H9 (cell line): ENCODE results near the gene GAL3ST1. TPM values are rescaled to one million over a fixed set of nuclear protein-coding genes. Genes with fewer than 3 reads are reported as not detected.

Experiments
- DNase-seq: peaks from one replicate; pipeline ENCODE4 v3.0.0-alpha.2; 2017
- H2AFZ ChIP-seq: one replicate; pipeline ENCODE4 v1.6.1; 2013; ENCODE audit warnings: mild to moderate bottlenecking, low read length, control low read depth, moderate library complexity
- H2AK5ac ChIP-seq: 2 replicates; pipeline ENCODE4 v1.6.1; 2013; ENCODE audit warnings: low read length, control low read depth, mixed read lengths; ENCODE audit not compliant: insufficient read length
- H2BK120ac ChIP-seq: one replicate; pipeline ENCODE4 v1.6.1; 2013; ENCODE audit warnings: low read depth, mild to moderate bottlenecking, low read length, control low read depth, inconsistent platforms; ENCODE audit not compliant: poor library complexity, severe bottlenecking
- H2BK12ac ChIP-seq: 2 replicates; pipeline ENCODE4 v1.6.1; 2013; ENCODE audit warnings: low read length, control low read depth, mixed read lengths, low read depth; ENCODE audit not compliant: insufficient read length
- H2BK15ac ChIP-seq: 2 replicates; pipeline ENCODE4 v1.6.1; 2013; ENCODE audit warnings: low read depth, low read length, control low read depth
- H2BK20ac ChIP-seq: one replicate; pipeline ENCODE4 v1.6.1; 2013; ENCODE audit warnings: low read depth, mild to moderate bottlenecking, low read length, control low read depth, inconsistent platforms; ENCODE audit not compliant: poor library complexity, severe bottlenecking
- H2BK5ac ChIP-seq: 2 replicates; pipeline ENCODE4 v1.6.1; 2013; ENCODE audit warnings: low read length, control low read depth, mixed read lengths; ENCODE audit not compliant: insufficient read length
- H3K14ac ChIP-seq: 2 replicates; pipeline ENCODE4 v1.6.1; 2013; ENCODE audit warnings: low read length, control low read depth; ENCODE audit not compliant: insufficient read depth
- H3K18ac ChIP-seq: 2 replicates; pipeline ENCODE4 v1.6.1; 2013; ENCODE audit warnings: low read depth, mild to moderate bottlenecking, mixed read lengths, low read length, control low read depth; ENCODE audit not compliant: insufficient read length
- H3K23ac ChIP-seq: 2 replicates; pipeline ENCODE4 v1.6.1; 2013; ENCODE audit warnings: low read length, control low read depth, mixed read lengths, low read depth; ENCODE audit not compliant: insufficient read length
- H3K23me2 ChIP-seq: 2 replicates; pipeline ENCODE4 v1.6.1; 2013; ENCODE audit warnings: low read depth, mild to moderate bottlenecking, mixed read lengths, low read length, control low read depth; ENCODE audit not compliant: insufficient read length, poor library complexity, severe bottlenecking
- H3K27ac ChIP-seq: 2 replicates; pipeline ENCODE4 v1.5.1; 2013; ENCODE audit warnings: low read length, control low read depth, mixed read lengths, low read depth; ENCODE audit not compliant: insufficient read length
- H3K27me3 ChIP-seq: 2 replicates; pipeline ENCODE4 v1.6.1; 2013; ENCODE audit warnings: low read length, control low read depth, inconsistent platforms; ENCODE audit not compliant: insufficient read depth
- H3K4ac ChIP-seq: 2 replicates; pipeline ENCODE4 v1.6.1; 2013; ENCODE audit warnings: low read depth, mild to moderate bottlenecking, control low read depth, inconsistent platforms, low read length, moderate library complexity
- H3K4me1 ChIP-seq: 2 replicates; pipeline ENCODE4 v1.6.1; 2013; ENCODE audit warnings: low read length, control low read depth, inconsistent platforms; ENCODE audit not compliant: insufficient read depth
- H3K4me2 ChIP-seq: 2 replicates; pipeline ENCODE4 v1.6.1; 2013; ENCODE audit warnings: low read length, control low read depth, mixed read lengths; ENCODE audit not compliant: insufficient read length, insufficient read depth
- H3K56ac ChIP-seq: 2 replicates; pipeline ENCODE4 v1.6.1; 2013; ENCODE audit warnings: low read depth, mild to moderate bottlenecking, mixed read lengths, low read length, control low read depth; ENCODE audit not compliant: insufficient read length
- H3K79me1 ChIP-seq: 2 replicates; pipeline ENCODE4 v1.6.1; 2013; ENCODE audit warnings: low read depth, mild to moderate bottlenecking, moderate library complexity, low read length, control low read depth, inconsistent platforms; ENCODE audit not compliant: insufficient read depth, poor library complexity, severe bottlenecking
- H3K79me2 ChIP-seq: 2 replicates; pipeline ENCODE4 v1.6.1; 2013; ENCODE audit warnings: low read length, control low read depth, inconsistent platforms; ENCODE audit not compliant: insufficient read depth
- H3K9ac ChIP-seq: 2 replicates; pipeline ENCODE4 v1.6.1; 2013; ENCODE audit warnings: low read length, control low read depth, mixed read lengths; ENCODE audit not compliant: insufficient read length; ENCODE audit errors: extremely low read depth
- H3K9me3 ChIP-seq: one replicate; pipeline ENCODE4 v1.6.1; 2013; ENCODE audit warnings: low read depth, low read length, inconsistent platforms; ENCODE audit not compliant: control insufficient read depth
- H3T11ph ChIP-seq: one replicate; pipeline ENCODE4 v1.6.1; 2013; ENCODE audit warnings: mild to moderate bottlenecking, low read length, control low read depth, inconsistent platforms
- H4K20me1 ChIP-seq: one replicate; pipeline ENCODE4 v1.6.1; 2013; ENCODE audit not compliant: control insufficient read depth, insufficient read length, insufficient read depth
- H4K5ac ChIP-seq: 2 replicates; pipeline ENCODE4 v1.6.1; 2013; ENCODE audit warnings: low read depth, mild to moderate bottlenecking, mixed read lengths, low read length, control low read depth; ENCODE audit not compliant: insufficient read length
- H4K8ac ChIP-seq: replicated peaks from 2 replicates; pipeline ENCODE4 v1.6.1; 2013; ENCODE audit warnings: low read length, control low read depth, mixed read lengths, low read depth; ENCODE audit not compliant: insufficient read length
- H4K91ac ChIP-seq: 2 replicates; pipeline ENCODE4 v1.6.1; 2013; ENCODE audit warnings: low read depth, mild to moderate bottlenecking, moderate library complexity, mixed read lengths, low read length, control low read depth; ENCODE audit not compliant: insufficient read length
- H3K27ac Mint-ChIP-seq, 3 experiments: 2 replicates in 2 of 3; 3 replicates in 1 of 3; pipeline ENCODE4 v1.8.0; 2020 to 2021; ENCODE audit warnings: mixed read lengths in 3 of 3, mild to moderate bottlenecking in 1 of 3, moderate library complexity in 1 of 3
- H3K27me3 Mint-ChIP-seq: 2 replicates; pipeline ENCODE4 v1.8.0; 2021; ENCODE audit warnings: low read depth, mild to moderate bottlenecking, moderate library complexity, mixed read lengths
- H3K36me3 Mint-ChIP-seq, 3 experiments: 2 replicates in 2 of 3; 3 replicates in 1 of 3; pipeline ENCODE4 v1.8.0; 2020 to 2021; ENCODE audit warnings: low read depth in 3 of 3, mixed read lengths in 3 of 3; ENCODE audit not compliant: insufficient read depth in 1 of 3
- H3K4me1 Mint-ChIP-seq, 2 experiments: 2 replicates each; pipeline ENCODE4 v1.8.0; 2020; ENCODE audit warnings: mixed read lengths in 2 of 2
- H3K4me3 Mint-ChIP-seq, 2 experiments: 2 replicates in 1 of 2; 3 replicates in 1 of 2; pipeline ENCODE4 v1.8.0; 2020 to 2021; ENCODE audit warnings: mild to moderate bottlenecking in 2 of 2, mixed read lengths in 2 of 2, moderate library complexity in 1 of 2
- H3K9me3 Mint-ChIP-seq, 2 experiments: 2 replicates in 1 of 2; 3 replicates in 1 of 2; pipeline ENCODE4 v1.8.0; 2020; ENCODE audit warnings: mild to moderate bottlenecking in 2 of 2, mixed read lengths in 2 of 2, moderate library complexity in 1 of 2
- WGBS: extraction: QIAGEN DNeasy Blood & Tissue Kit; methylation state at CpG from one replicate; pipeline ENCODE4 v1.1.7; 2013; ENCODE audit warnings: missing lambda C conversion rate, low lambda C conversion rate, mixed read lengths; ENCODE audit not compliant: insufficient read length; ENCODE audit errors: extremely low coverage; 5-methylcytosine and 5-hydroxymethylcytosine counted together
- total RNA-seq: library from RNA; stranded (reverse); gene quantifications from 2 replicates; pipeline ENCODE4 v1.2.1, GENCODE V29; 2021
- TF ChIP-seq, protein P1 (sequence below): fragments of 200-600 bp; sonication (generic); conservative IDR thresholded peaks from 3 replicates; pipeline ENCODE4 v1.8.0; 2021; ENCODE audit warnings: antibody characterized with exemption, mild to moderate bottlenecking

GAL3ST1 gene
- total RNA-seq, 1 experiment from 2014 or later, result 5.1 TPM

DNA sequence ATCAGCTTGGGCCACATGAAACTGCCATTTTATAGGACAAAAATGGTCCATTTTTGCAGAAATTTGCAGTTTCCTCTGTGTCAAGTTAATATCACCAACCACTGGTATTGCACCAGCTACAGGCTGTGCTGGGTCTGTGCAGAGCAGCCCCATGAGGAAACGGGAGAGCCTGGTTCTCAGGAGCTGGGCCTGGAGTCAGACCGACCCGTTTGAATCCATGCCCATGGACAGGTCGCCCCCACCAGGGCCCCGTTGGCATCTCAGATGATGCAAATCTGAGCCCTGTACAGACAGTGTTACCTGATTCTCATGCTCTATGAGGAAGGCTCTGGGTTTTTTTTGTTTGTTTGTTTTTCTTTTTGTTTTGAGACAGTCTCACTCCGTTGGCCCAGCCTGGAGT is 18.1 kb downstream of the GAL3ST1 start:
- Histone ChIP-seq H3K4ac (no peak overlapping the region), H3K79me1 (no peaks in the 10 kb centered on the region), H4K91ac (no peak overlapping the region), H3K18ac (no peak overlapping the region), H3K23me2 (no peaks in the 10 kb centered on the region), H4K8ac (no peak overlapping the region), H2AFZ (no peak overlapping the region), H3K23ac (no peak overlapping the region), H3K4me2 (no peak overlapping the region), H2BK5ac (no peak overlapping the region), H3T11ph (no peak overlapping the region), H3K9ac (no peak overlapping the region), H4K20me1 (no peaks in the 10 kb centered on the region), H2BK12ac (no peak overlapping the region), H3K27me3 (no peaks in the 10 kb centered on the region), H3K4me1 (no peaks in the 10 kb centered on the region), H2BK20ac (no peak overlapping the region), H2BK120ac (no peak overlapping the region), H3K56ac (no peak overlapping the region), H4K5ac (no peak overlapping the region), H2BK15ac (no peak overlapping the region), H3K27ac (no peak overlapping the region), H3K9me3 (no peaks in the 10 kb centered on the region), H2AK5ac (no peak overlapping the region), H3K14ac (no peak overlapping the region), H3K79me2 (no peaks in the 10 kb centered on the region)
- H3K4me1 Mint-ChIP-seq, result peaks cover 18 to 28% of the 10 kb centered on the region in 2 experiments
- TF ChIP-seq, protein P1, sequence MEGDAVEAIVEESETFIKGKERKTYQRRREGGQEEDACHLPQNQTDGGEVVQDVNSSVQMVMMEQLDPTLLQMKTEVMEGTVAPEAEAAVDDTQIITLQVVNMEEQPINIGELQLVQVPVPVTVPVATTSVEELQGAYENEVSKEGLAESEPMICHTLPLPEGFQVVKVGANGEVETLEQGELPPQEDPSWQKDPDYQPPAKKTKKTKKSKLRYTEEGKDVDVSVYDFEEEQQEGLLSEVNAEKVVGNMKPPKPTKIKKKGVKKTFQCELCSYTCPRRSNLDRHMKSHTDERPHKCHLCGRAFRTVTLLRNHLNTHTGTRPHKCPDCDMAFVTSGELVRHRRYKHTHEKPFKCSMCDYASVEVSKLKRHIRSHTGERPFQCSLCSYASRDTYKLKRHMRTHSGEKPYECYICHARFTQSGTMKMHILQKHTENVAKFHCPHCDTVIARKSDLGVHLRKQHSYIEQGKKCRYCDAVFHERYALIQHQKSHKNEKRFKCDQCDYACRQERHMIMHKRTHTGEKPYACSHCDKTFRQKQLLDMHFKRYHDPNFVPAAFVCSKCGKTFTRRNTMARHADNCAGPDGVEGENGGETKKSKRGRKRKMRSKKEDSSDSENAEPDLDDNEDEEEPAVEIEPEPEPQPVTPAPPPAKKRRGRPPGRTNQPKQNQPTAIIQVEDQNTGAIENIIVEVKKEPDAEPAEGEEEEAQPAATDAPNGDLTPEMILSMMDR, result peak; percentile 42
- no peak overlapping the region for H3K4me3 Mint-ChIP-seq
- H3K27me3 Mint-ChIP-seq, result no peaks in the 10 kb centered on the region
- DNase-seq, result no peak
- 0 out of 7 replicates have a peak overlapping the region, but pooled peaks of 1 of the 3 experiments have one; percentile 18 for H3K27ac Mint-ChIP-seq
- no peaks in the 10 kb centered on the region for H3K9me3 Mint-ChIP-seq
- no CpG with 5 or more reads among the region's 6 CpGs for WGBS
- peaks cover 0 to 6% (median 0%) of the 10 kb centered on the region in 3 experiments; a peak in 3 of 7 replicates for H3K36me3 Mint-ChIP-seq
